Central memory CD4-positive, alpha-beta T cell (primary cell): ENCODE results near the gene TRIM40.

Experiments
- DNase-seq: peaks from one replicate; pipeline ENCODE4 v3.0.0; 2022
- total RNA-seq, 3 experiments: gene quantifications; one replicate each; lab custom pipeline; 2026; lab: John Stamatoyannopoulos, UW

Gene TRIM40
- total RNA-seq, result 0 reads per million in 3 experiments

GRCh38 chr6:30135757-30136156 lies at the start of gene TRIM40:
TRIM40 (plus strand) TSS chr6:30136140; CDS start chr6:30137037, 897 bp downstream.
- DNase-seq, result no peak

- DNase-seq, result no peak
Observed at GRCh38 chr6:30087876-30088275, 48.1 kb upstream of the TRIM40 start.

GRCh38 chr6:30091577-30092381 lies 44.2 kb upstream of the TRIM40 start:
- no peak for DNase-seq

- DNase-seq, result no peak
Observed at GRCh38 chr6:30092852-30093543, 42.9 kb upstream of the TRIM40 start.

- DNase-seq, result no peak
Observed at GRCh38 chr6:30093951-30094661, 41.8 kb upstream of the TRIM40 start.

GRCh38 chr6:30096829-30097228 lies 39.1 kb upstream of the TRIM40 start:
- no peak for DNase-seq

GRCh38 chr6:30097902-30098768 lies 37.8 kb upstream of the TRIM40 start:
- no peak for DNase-seq

- DNase-seq, result no peak
Observed at GRCh38 chr6:30100154-30100553, 35.8 kb upstream of the TRIM40 start.

GRCh38 chr6:30100585-30101443 lies 35.1 kb upstream of the TRIM40 start:
- no peak for DNase-seq

GRCh38 chr6:30101444-30102413 lies 34.2 kb upstream of the TRIM40 start:
- peak; percentile 32 for DNase-seq

GRCh38 chr6:30102414-30102969 lies 33.4 kb upstream of the TRIM40 start:
- DNase-seq, result no peak

GRCh38 chr6:30102970-30103871 lies 32.7 kb upstream of the TRIM40 start:
- peak; percentile 78 for DNase-seq

GRCh38 chr6:30103872-30104179 lies 32.1 kb upstream of the TRIM40 start:
- no peak for DNase-seq

- no peak for DNase-seq
Observed at GRCh38 chr6:30104661-30105060, 31.3 kb upstream of the TRIM40 start.

- no peak for DNase-seq
Observed at GRCh38 chr6:30111266-30111856, 24.6 kb upstream of the TRIM40 start.

GRCh38 chr6:30112402-30112994 lies 23.4 kb upstream of the TRIM40 start:
- no peak for DNase-seq

GRCh38 chr6:30113003-30113759 lies 22.8 kb upstream of the TRIM40 start, which contains the start of gene TRIM31:
TRIM31 (minus strand) TSS chr6:30113090; CDS start chr6:30112805, 285 bp downstream.
- no peak for DNase-seq
